GM23248 (cell line): Measurements from ENCODE around the gene RPS27.

Experiments used
- EZH2 ChIP-seq: fragments of 200-600 bp; sonication (generic); IDR thresholded peaks from 2 replicates; pipeline ENCODE4 v1.6.1; 2018; ENCODE audit warnings: antibody characterized with exemption, mild to moderate bottlenecking; ENCODE audit not compliant: insufficient read depth, poor library complexity, severe bottlenecking
- EZH2phosphoT487 ChIP-seq: fragments of 200-600 bp; sonication (generic); IDR thresholded peaks from 2 replicates; pipeline ENCODE4 v1.6.1; 2018; ENCODE audit warnings: antibody characterized with exemption, moderate library complexity, mild to moderate bottlenecking, low read depth; ENCODE audit not compliant: insufficient read depth

- TF ChIP-seq EZH2 (no peak), EZH2phosphoT487 (no peak)
These were observed 27.3 kb upstream of the RPS27 start, which contains the start of gene SLC39A1 for GRCh38 chr1:153963030-153963849.
